Renal cortex interstitium (tissue), 3 donors: ENCODE measurements around the gene ZDHHC7. TPM values are rescaled to one million over a fixed set of nuclear protein-coding genes. Genes with fewer than 3 reads are reported as not detected.

Source experiments
- polyA plus RNA-seq, 3 donors: library from polyadenylated mRNA; unstranded; fragments of 120-200 nt; gene quantifications; one replicate each; pipeline ENCODE4 v1.2.1, GENCODE V29; 2013; ENCODE audit not compliant: insufficient read length in 3 of 3

Gene ZDHHC7
- polyA plus RNA-seq, 3 donors = 50.8 to 62.5 (median 59.0) TPM

Other genes with a start within 250 kb of the ZDHHC7 start
- gene CRISPLD2, start 191.6 kb downstream of the ZDHHC7 start, polyA plus RNA-seq = 1 to 10 TPM; 6.7 to 9.2 (median 7.8) TPM
- gene KIAA0513, start 16.3 kb upstream of the ZDHHC7 start, polyA plus RNA-seq = 1 to 10 TPM; 4.0 to 5.6 (median 4.3) TPM
- gene CIBAR2, start 100.9 kb upstream of the ZDHHC7 start, polyA plus RNA-seq = under 1 TPM; 0.24 to 0.55 (median 0.37) TPM